PFSK-1 (cell line): ENCODE measurements around the gene VCX. TPM values are rescaled to one million over a fixed set of nuclear protein-coding genes. Genes with fewer than 3 reads are reported as not detected.
"Not testable (repeated sequence)": the region's sequence is repeated elsewhere in the genome, so short reads cannot be mapped to it uniquely, and the experiment has no call there.

Experiments
- FOXP2 ChIP-seq: optimal IDR thresholded peaks from 2 replicates; pipeline ENCODE3; 2011; ENCODE audit warnings: borderline replicate concordance, control low read depth, inconsistent platforms; ENCODE audit not compliant: insufficient read depth; ENCODE audit errors: extremely low read length, extremely low read depth
- POLR2AphosphoS5 ChIP-seq: IDR thresholded peaks from 2 replicates; pipeline ENCODE4 v1.6.1; 2012; ENCODE audit warnings: low read depth, mild to moderate bottlenecking, control low read depth, low read length, moderate library complexity
- REST ChIP-seq, 2 experiments: IDR thresholded peaks; 2 replicates each; pipeline versions ENCODE4 v1.6.1 to v1.8.0; 2011 to 2012; ENCODE audit warnings: low read depth in 2 of 2, low read length in 2 of 2, control low read depth in 1 of 2, inconsistent platforms in 1 of 2, mild to moderate bottlenecking in 1 of 2, moderate library complexity in 1 of 2; ENCODE audit not compliant: insufficient read depth in 1 of 2
- SIN3A ChIP-seq: IDR thresholded peaks from 2 replicates; pipeline ENCODE4 v1.6.1; 2012; ENCODE audit warnings: mild to moderate bottlenecking, low read length, moderate library complexity, borderline replicate concordance; ENCODE audit not compliant: insufficient read depth
- TAF1 ChIP-seq: IDR thresholded peaks from 2 replicates; pipeline ENCODE4 v1.6.1; 2012; ENCODE audit warnings: low read length, control low read depth, borderline replicate concordance; ENCODE audit not compliant: insufficient read depth
- polyA plus RNA-seq: library from polyadenylated mRNA; unstranded; fragments of >200 nt; gene quantifications from one replicate; pipeline ENCODE4 v1.2.1, GENCODE V29; 2012; ENCODE audit warnings: low read depth, missing spikeins; ENCODE audit not compliant: insufficient read length

The VCX gene
- polyA plus RNA-seq, result not detected

- not testable (repeated sequence) for TF ChIP-seq POLR2AphosphoS5; SIN3A; REST (IDR thresholded peaks at IDR 0.05; ENCODE audit: insufficient read depth in 1 of 2, low read depth in 2 of 2, low read length in 2 of 2)
Measured at GRCh38 chrX:7842871-7843270, at the start of gene VCX. Gene VCX (plus strand): TSS chrX:7843171. CDS start chrX:7843204, 33 bp downstream.

GRCh38 chrX:7798327-7798726 lies 44.6 kb upstream of the VCX start:
- TF ChIP-seq SIN3A (no peak), FOXP2 (no peak), REST (IDR thresholded peaks at IDR 0.05; ENCODE audit: insufficient read depth in 1 of 2, low read depth in 2 of 2, low read length in 2 of 2) (no peak), POLR2AphosphoS5 (no peak)

GRCh38 chrX:7801711-7802110 lies 41.3 kb upstream of the VCX start:
- no peak for TF ChIP-seq FOXP2
- no peak for TF ChIP-seq SIN3A
- TF ChIP-seq TAF1, result no peak
- no peak for TF ChIP-seq REST (IDR thresholded peaks at IDR 0.05; ENCODE audit: insufficient read depth in 1 of 2, low read depth in 2 of 2, low read length in 2 of 2)
- no peak for TF ChIP-seq POLR2AphosphoS5

- TF ChIP-seq TAF1 (no peak), FOXP2 (no peak), REST (IDR thresholded peaks at IDR 0.05; ENCODE audit: insufficient read depth in 1 of 2, low read depth in 2 of 2, low read length in 2 of 2) (no peak), POLR2AphosphoS5 (no peak), SIN3A (no peak)
Measured at GRCh38 chrX:7815166-7815805, 27.7 kb upstream of the VCX start.

- TF ChIP-seq TAF1 (no peak), FOXP2 (no peak), POLR2AphosphoS5 (no peak), SIN3A (no peak), REST (IDR thresholded peaks at IDR 0.05; ENCODE audit: insufficient read depth in 1 of 2, low read depth in 2 of 2, low read length in 2 of 2) (no peak)
Measured at GRCh38 chrX:7828594-7828993, 14.4 kb upstream of the VCX start.
